Lower leg skin (tissue), 3 donors: ENCODE measurements around the gene POLA1.

Source experiments
- POLR2A ChIP-seq, 2 donors: fragments of 450-650 bp; IDR thresholded peaks; one replicate each; pipeline ENCODE4 v1.6.1; 2016 to 2017; ENCODE audit warnings: antibody characterized with exemption in 2 of 2, mild to moderate bottlenecking in 1 of 2, moderate library complexity in 1 of 2
- TF ChIP-seq, protein P1 (sequence below), 3 donors: fragments of 450-650 bp; IDR thresholded peaks; one replicate each; pipeline ENCODE4 v1.5.1; 2016; ENCODE audit warnings: antibody characterized with exemption in 3 of 3, mild to moderate bottlenecking in 3 of 3, moderate library complexity in 2 of 3

DNA sequence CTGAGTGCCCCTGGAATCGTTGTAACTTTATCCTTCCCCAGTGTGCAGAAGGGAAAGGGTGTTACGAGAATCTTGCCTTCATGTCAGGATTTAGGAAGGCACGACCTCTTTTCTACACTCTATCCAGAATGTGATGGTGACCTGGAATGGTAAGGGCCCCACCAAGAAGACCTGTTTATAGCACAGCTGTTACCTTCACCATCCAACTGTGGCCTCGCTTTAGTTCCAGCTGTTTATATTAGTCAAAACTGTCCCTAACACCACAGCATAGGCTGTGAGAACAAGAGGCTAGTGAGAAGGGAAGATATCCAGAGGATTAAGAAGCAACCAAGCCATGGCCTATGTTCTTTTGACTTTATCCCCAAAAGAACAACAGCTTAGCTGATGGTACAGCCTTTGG lies 294.0 kb downstream of the POLA1 start:
- TF ChIP-seq POLR2A (IDR thresholded peaks at IDR 0.05) = no peak
- TF ChIP-seq, protein P1, sequence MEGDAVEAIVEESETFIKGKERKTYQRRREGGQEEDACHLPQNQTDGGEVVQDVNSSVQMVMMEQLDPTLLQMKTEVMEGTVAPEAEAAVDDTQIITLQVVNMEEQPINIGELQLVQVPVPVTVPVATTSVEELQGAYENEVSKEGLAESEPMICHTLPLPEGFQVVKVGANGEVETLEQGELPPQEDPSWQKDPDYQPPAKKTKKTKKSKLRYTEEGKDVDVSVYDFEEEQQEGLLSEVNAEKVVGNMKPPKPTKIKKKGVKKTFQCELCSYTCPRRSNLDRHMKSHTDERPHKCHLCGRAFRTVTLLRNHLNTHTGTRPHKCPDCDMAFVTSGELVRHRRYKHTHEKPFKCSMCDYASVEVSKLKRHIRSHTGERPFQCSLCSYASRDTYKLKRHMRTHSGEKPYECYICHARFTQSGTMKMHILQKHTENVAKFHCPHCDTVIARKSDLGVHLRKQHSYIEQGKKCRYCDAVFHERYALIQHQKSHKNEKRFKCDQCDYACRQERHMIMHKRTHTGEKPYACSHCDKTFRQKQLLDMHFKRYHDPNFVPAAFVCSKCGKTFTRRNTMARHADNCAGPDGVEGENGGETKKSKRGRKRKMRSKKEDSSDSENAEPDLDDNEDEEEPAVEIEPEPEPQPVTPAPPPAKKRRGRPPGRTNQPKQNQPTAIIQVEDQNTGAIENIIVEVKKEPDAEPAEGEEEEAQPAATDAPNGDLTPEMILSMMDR (IDR thresholded peaks at IDR 0.05) = no peak
